Measurements from ENCODE around the gene DCLK1. TPM values are rescaled to one million over a fixed set of nuclear protein-coding genes. Genes with fewer than 3 reads are reported as not detected.

DCLK1 gene
- total RNA-seq, 1 experiment from 2014 or later = 0.10 TPM

DNA sequence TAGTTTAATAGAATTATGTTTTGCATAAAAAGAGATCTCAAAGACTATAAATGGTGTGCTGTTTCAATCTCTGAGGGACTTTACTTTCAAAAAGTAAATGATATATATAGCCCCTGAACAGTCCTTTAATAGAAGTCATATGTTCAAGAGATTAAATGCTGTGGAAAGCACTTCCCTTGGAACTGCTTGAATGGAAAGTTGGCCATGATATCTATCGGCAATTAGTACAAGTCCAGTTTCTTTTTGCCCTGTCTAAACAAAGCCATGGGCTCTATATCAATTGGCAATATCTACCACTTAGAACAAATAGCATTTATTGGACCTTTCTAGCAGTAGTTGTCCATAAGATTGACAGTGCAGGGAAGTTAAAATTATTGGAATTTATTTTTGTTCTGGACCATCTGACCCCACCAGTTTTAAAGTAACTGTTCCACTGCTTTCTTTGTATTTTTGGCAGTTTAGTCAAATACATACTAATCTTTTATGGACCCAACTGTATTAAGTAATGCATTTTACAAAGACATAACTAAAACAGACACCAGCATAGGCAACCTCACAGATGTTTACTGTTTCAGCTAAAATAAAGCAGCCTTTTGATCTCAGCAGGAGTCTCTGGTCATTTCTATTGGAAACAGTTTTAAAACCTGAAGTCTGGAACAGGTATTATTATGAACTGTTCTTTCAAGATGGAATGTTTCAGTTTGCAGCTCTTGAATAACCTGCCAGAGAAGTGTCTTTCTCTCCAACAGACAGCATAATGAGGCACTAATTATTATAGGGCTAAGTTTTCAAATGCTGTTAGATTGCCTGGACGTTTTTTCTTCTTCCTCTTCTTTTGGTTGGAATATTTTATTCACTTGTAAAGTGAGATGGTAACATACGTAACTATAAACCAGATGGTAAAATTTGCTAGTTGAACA lies 282.6 kb downstream of the DCLK1 start (continued):
- TF ChIP-seq, protein P1, sequence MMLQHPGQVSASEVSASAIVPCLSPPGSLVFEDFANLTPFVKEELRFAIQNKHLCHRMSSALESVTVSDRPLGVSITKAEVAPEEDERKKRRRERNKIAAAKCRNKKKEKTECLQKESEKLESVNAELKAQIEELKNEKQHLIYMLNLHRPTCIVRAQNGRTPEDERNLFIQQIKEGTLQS (IDR thresholded peaks at IDR 0.05) = no peak

DNA sequence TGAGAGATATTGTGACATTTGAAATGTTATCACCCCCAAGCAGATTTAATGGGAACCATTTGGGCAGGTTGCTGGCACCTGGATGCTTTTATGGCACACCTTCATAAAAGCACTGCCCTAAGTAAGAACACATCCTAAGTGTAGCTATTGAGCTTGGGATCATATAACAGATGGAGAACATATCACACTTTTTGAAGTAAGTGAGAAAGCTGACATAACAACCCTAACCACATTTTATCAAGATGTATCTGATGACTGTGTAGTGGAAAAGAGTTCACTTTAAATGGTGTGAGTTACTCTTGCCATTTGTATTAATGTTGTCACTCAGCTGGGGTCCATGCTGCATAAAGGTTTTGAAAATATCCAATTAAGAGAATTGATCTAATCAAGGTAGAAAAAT lies 287.9 kb downstream of the DCLK1 start:
- no TSS peak for BruUV-seq (replicated peaks)
- no peak overlapping the region for H3K27ac ChIP-seq (ENCODE audit: low read depth, low read length)
- H2AFZ ChIP-seq (ENCODE audit: low read depth, low read length, poor library complexity, severe bottlenecking) = no peak overlapping the region
- H3K79me2 ChIP-seq (ENCODE audit: insufficient read depth, low read length) = no peaks in the 10 kb centered on the region
- POLR2A ChIA-PET = no interaction called here
- DNase-seq (ENCODE audit: low read depth, low spot score) (no peak), ATAC-seq (no peak)
- no peaks in the 10 kb centered on the region for H3K4me1 ChIP-seq (ENCODE audit: control insufficient read depth in 1 of 2, insufficient read depth in 2 of 2, low read length in 2 of 2)
- intact Hi-C loops (cut with micrococcal nuclease) = no loop called here
- no peak overlapping the region for H3K9ac ChIP-seq (ENCODE audit: low read length)
- no peaks in the 10 kb centered on the region for H3K9me2 ChIP-seq (ENCODE audit: insufficient read depth)
- peaks cover 33% of the 10 kb centered on the region for H3K27me3 ChIP-seq (ENCODE audit: insufficient read depth, low read length)
- RAD21 ChIA-PET (ENCODE audit: low non-redundant PET in 1 of 2, low total read pairs in 2 of 2, uncharacterized antibody in 2 of 2, unreplicated experiment in 2 of 2) = no interaction called here
- TF ChIP-seq FOSL1 (IDR thresholded peaks at IDR 0.05; ENCODE audit: low read depth) = no peak
- TF ChIP-seq POLR2AphosphoS5 (IDR thresholded peaks at IDR 0.05; ENCODE audit: low read depth, low read length) = no peak
- no peak for TF ChIP-seq ZFX (IDR thresholded peaks at IDR 0.05)
- TF ChIP-seq TCF7L2 (IDR thresholded peaks at IDR 0.05; ENCODE audit: borderline replicate concordance, extremely low read depth, insufficient read depth, insufficient read length) = no peak
- TF ChIP-seq EGR1 (IDR thresholded peaks at IDR 0.05; ENCODE audit: low read depth) = no peak
- TF ChIP-seq POLR2A (IDR thresholded peaks at IDR 0.05; ENCODE audit: borderline replicate concordance, extremely low read depth, insufficient read depth, insufficient read length) = no peak
- TF ChIP-seq, protein P2, sequence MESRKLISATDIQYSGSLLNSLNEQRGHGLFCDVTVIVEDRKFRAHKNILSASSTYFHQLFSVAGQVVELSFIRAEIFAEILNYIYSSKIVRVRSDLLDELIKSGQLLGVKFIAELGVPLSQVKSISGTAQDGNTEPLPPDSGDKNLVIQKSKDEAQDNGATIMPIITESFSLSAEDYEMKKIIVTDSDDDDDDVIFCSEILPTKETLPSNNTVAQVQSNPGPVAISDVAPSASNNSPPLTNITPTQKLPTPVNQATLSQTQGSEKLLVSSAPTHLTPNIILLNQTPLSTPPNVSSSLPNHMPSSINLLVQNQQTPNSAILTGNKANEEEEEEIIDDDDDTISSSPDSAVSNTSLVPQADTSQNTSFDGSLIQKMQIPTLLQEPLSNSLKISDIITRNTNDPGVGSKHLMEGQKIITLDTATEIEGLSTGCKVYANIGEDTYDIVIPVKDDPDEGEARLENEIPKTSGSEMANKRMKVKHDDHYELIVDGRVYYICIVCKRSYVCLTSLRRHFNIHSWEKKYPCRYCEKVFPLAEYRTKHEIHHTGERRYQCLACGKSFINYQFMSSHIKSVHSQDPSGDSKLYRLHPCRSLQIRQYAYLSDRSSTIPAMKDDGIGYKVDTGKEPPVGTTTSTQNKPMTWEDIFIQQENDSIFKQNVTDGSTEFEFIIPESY (IDR thresholded peaks at IDR 0.05; ENCODE audit: extremely low read depth, insufficient replicate concordance, low read length) = no peak
- TF ChIP-seq EZH2phosphoT487 (IDR thresholded peaks at IDR 0.05; ENCODE audit: borderline replicate concordance) = no peak
- TF ChIP-seq SIN3A (IDR thresholded peaks at IDR 0.05; ENCODE audit: low read depth) = no peak
- TF ChIP-seq, protein P3, sequence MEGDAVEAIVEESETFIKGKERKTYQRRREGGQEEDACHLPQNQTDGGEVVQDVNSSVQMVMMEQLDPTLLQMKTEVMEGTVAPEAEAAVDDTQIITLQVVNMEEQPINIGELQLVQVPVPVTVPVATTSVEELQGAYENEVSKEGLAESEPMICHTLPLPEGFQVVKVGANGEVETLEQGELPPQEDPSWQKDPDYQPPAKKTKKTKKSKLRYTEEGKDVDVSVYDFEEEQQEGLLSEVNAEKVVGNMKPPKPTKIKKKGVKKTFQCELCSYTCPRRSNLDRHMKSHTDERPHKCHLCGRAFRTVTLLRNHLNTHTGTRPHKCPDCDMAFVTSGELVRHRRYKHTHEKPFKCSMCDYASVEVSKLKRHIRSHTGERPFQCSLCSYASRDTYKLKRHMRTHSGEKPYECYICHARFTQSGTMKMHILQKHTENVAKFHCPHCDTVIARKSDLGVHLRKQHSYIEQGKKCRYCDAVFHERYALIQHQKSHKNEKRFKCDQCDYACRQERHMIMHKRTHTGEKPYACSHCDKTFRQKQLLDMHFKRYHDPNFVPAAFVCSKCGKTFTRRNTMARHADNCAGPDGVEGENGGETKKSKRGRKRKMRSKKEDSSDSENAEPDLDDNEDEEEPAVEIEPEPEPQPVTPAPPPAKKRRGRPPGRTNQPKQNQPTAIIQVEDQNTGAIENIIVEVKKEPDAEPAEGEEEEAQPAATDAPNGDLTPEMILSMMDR (IDR thresholded peaks at IDR 0.05 in 2 of 3, conservative IDR thresholded peaks at IDR 0.05 in 1 of 3; ENCODE audit: borderline replicate concordance in 1 of 3, insufficient read depth in 1 of 3, low read depth in 2 of 3, low read length in 2 of 3) = no peak
- TF ChIP-seq EZH2 (IDR thresholded peaks at IDR 0.05) = no peak
- TF ChIP-seq CEBPB (IDR thresholded peaks at IDR 0.05; ENCODE audit: low read depth) = no peak
- H3K9me3 ChIP-seq (ENCODE audit: control insufficient read depth in 1 of 2, insufficient read depth in 1 of 2, low read depth in 1 of 2, low read length in 2 of 2) = no peaks in the 10 kb centered on the region
- no peaks in the 10 kb centered on the region for H3K36me3 ChIP-seq (ENCODE audit: control insufficient read depth in 1 of 2, insufficient read depth in 2 of 2, low read length in 2 of 2)
- no peak overlapping the region for H3K4me3 ChIP-seq (replicated peaks in 1 of 2; ENCODE audit: low read depth in 1 of 2, low read length in 2 of 2)
- H3K4me2 ChIP-seq (ENCODE audit: low read length) = no peak overlapping the region
- CTCF ChIA-PET = interaction anchor here (1.0 kb wide), 1 partner anchor 24 kb away, joined by 3 read pairs; no protein-coding TSS in a partner anchor
- H4K20me1 ChIP-seq (ENCODE audit: insufficient read depth) = no peaks in the 10 kb centered on the region
